DND-41 (cell line): ENCODE measurements around the gene FRMPD4.

ENCODE experiments used
- ATAC-seq: fragments of 200-7000 bp; cut with Tn5 transposase; 3 replicates; pipeline ENCODE4 v1.9.1; 2021; ENCODE audit warnings: low read depth; ENCODE audit not compliant: insufficient read depth
- DNase-seq: peaks from one replicate; pipeline ENCODE4 v3.0.0-alpha.2; 2020
- H2AFZ ChIP-seq: 2 replicates; pipeline ENCODE4 v1.6.0; 2012; ENCODE audit warnings: low read depth, low read length
- H3K27ac ChIP-seq: 2 replicates; pipeline ENCODE4 v1.5.1; 2012; ENCODE audit warnings: low read length, inconsistent platforms
- H3K27me3 ChIP-seq: fragments of 200-600 bp; sonication (generic); 2 replicates; pipeline ENCODE4 v1.6.0; 2012; ENCODE audit warnings: low read length, mild to moderate bottlenecking, inconsistent platforms; ENCODE audit not compliant: insufficient read depth, poor library complexity
- H3K36me3 ChIP-seq: 2 replicates; pipeline ENCODE4 v1.5.1; 2012; ENCODE audit warnings: low read length, inconsistent platforms; ENCODE audit not compliant: insufficient read depth
- H3K4me1 ChIP-seq: 2 replicates; pipeline ENCODE4 v1.5.1; 2012; ENCODE audit warnings: mild to moderate bottlenecking, low read length; ENCODE audit not compliant: insufficient read depth
- H3K4me2 ChIP-seq: 2 replicates; pipeline ENCODE4 v1.6.0; 2012; ENCODE audit warnings: mild to moderate bottlenecking, moderate library complexity, low read length, inconsistent platforms; ENCODE audit not compliant: insufficient read depth
- H3K4me3 ChIP-seq, 2 experiments: fragments of 200-600 bp in 1 of 2; shearing (Covaris generic) in 1 of 2; 2 replicates each; pipeline ENCODE4 v1.5.1; 2012 to 2016; ENCODE audit warnings: inconsistent platforms in 2 of 2, low read length in 2 of 2, mild to moderate bottlenecking in 2 of 2, low read depth in 1 of 2, moderate library complexity in 1 of 2
- H3K79me2 ChIP-seq: 2 replicates; pipeline ENCODE4 v1.6.0; 2012; ENCODE audit warnings: low read length, inconsistent platforms; ENCODE audit not compliant: insufficient read depth
- H3K9ac ChIP-seq: 2 replicates; pipeline ENCODE4 v1.6.0; 2012; ENCODE audit warnings: low read depth, mild to moderate bottlenecking, inconsistent platforms, low read length, moderate library complexity
- H3K9me3 ChIP-seq: 2 replicates; pipeline ENCODE4 v1.5.1; 2012; ENCODE audit warnings: low read length, moderate library complexity, mild to moderate bottlenecking, inconsistent platforms; ENCODE audit not compliant: insufficient read depth, severe bottlenecking
- H4K20me1 ChIP-seq: 2 replicates; pipeline ENCODE4 v1.6.0; 2012; ENCODE audit warnings: low read length; ENCODE audit not compliant: insufficient read depth
- EZH2 ChIP-seq: IDR thresholded peaks from 3 replicates; pipeline ENCODE4 v1.6.1; 2012; ENCODE audit warnings: borderline replicate concordance, low read depth, mild to moderate bottlenecking, moderate library complexity, low read length, inconsistent platforms; ENCODE audit not compliant: severe bottlenecking
- TF ChIP-seq, protein P1 (sequence below): IDR thresholded peaks from 2 replicates; pipeline ENCODE4 v1.5.1; 2012; ENCODE audit warnings: borderline replicate concordance, low read length, moderate library complexity, mild to moderate bottlenecking; ENCODE audit not compliant: poor library complexity, severe bottlenecking; ENCODE audit errors: extremely low read depth

The FRMPD4 gene

GRCh38 chrX:12411831-12412230, 273.6 kb downstream of the FRMPD4 start:
- Histone ChIP-seq H3K27me3 (no peaks in the 10 kb centered on the region), H3K4me1 (no peaks in the 10 kb centered on the region), H3K4me2 (no peak overlapping the region), H3K79me2 (no peaks in the 10 kb centered on the region), H3K9me3 (no peaks in the 10 kb centered on the region), H3K9ac (no peak overlapping the region), H3K4me3 (no peak overlapping the region), H4K20me1 (no peaks in the 10 kb centered on the region), H3K36me3 (no peaks in the 10 kb centered on the region), H2AFZ (no peak overlapping the region), H3K27ac (no peak overlapping the region)
- DNase-seq = no peak
- no peak for ATAC-seq
- no peak for TF ChIP-seq EZH2
- TF ChIP-seq, protein P1, sequence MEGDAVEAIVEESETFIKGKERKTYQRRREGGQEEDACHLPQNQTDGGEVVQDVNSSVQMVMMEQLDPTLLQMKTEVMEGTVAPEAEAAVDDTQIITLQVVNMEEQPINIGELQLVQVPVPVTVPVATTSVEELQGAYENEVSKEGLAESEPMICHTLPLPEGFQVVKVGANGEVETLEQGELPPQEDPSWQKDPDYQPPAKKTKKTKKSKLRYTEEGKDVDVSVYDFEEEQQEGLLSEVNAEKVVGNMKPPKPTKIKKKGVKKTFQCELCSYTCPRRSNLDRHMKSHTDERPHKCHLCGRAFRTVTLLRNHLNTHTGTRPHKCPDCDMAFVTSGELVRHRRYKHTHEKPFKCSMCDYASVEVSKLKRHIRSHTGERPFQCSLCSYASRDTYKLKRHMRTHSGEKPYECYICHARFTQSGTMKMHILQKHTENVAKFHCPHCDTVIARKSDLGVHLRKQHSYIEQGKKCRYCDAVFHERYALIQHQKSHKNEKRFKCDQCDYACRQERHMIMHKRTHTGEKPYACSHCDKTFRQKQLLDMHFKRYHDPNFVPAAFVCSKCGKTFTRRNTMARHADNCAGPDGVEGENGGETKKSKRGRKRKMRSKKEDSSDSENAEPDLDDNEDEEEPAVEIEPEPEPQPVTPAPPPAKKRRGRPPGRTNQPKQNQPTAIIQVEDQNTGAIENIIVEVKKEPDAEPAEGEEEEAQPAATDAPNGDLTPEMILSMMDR = no peak

- ATAC-seq (no peak), DNase-seq (no peak)
- no peak overlapping the region for H3K4me2 ChIP-seq
- H3K4me3 ChIP-seq = no peak overlapping the region
- H3K9me3 ChIP-seq = no peaks in the 10 kb centered on the region
- no peaks in the 10 kb centered on the region for H3K4me1 ChIP-seq
- H3K79me2 ChIP-seq = no peaks in the 10 kb centered on the region
- no peaks in the 10 kb centered on the region for H3K27me3 ChIP-seq
- no peak for TF ChIP-seq EZH2
- TF ChIP-seq, protein P1 = no peak
- H3K27ac ChIP-seq = no peak overlapping the region
- no peak overlapping the region for H3K9ac ChIP-seq
- H3K36me3 ChIP-seq = no peaks in the 10 kb centered on the region
- no peaks in the 10 kb centered on the region for H4K20me1 ChIP-seq
- no peak overlapping the region for H2AFZ ChIP-seq
These were observed 274.3 kb downstream of the FRMPD4 start for GRCh38 chrX:12412561-12412960.

GRCh38 chrX:12419591-12419990, 281.3 kb downstream of the FRMPD4 start:
- H3K27me3 ChIP-seq = no peaks in the 10 kb centered on the region
- no peak overlapping the region for H3K27ac ChIP-seq
- DNase-seq (no peak), ATAC-seq (no peak)
- H2AFZ ChIP-seq = no peak overlapping the region
- H3K36me3 ChIP-seq = no peaks in the 10 kb centered on the region
- no peak overlapping the region for H3K4me2 ChIP-seq
- H3K4me1 ChIP-seq = no peaks in the 10 kb centered on the region
- H3K4me3 ChIP-seq = no peak overlapping the region
- no peak overlapping the region for H3K9ac ChIP-seq
- H3K9me3 ChIP-seq = no peaks in the 10 kb centered on the region
- H4K20me1 ChIP-seq = no peaks in the 10 kb centered on the region
- no peak for TF ChIP-seq EZH2
- TF ChIP-seq, protein P1 = no peak
- H3K79me2 ChIP-seq = no peaks in the 10 kb centered on the region

DNA sequence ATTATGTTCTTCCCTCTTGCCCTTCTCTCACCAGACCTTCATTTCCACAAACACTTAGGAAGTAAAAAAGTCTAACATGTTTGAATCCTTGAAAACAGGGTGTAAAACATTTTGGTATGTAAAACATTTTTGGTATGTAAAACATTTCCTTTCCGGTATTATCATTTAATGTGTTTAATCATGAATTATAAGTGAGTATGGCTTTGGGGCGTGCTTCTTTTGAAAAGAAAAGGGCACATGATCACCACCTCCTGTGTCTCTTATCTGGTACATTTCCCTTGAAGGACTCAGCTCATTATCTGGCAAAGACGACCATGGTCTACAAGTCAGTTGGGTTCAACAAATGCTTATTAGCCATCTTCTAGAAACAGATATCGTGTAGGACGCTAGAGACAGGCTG, 283.6 kb downstream of the FRMPD4 start:
- TF ChIP-seq, protein P1 = no peak
- no peak for TF ChIP-seq EZH2
- no peak overlapping the region for H3K4me3 ChIP-seq
- no peak for ATAC-seq
- H3K9ac ChIP-seq = no peak overlapping the region
- no peaks in the 10 kb centered on the region for H3K36me3 ChIP-seq
- H3K79me2 ChIP-seq = no peaks in the 10 kb centered on the region
- DNase-seq = no peak
- H3K27ac ChIP-seq = no peak overlapping the region
- H3K9me3 ChIP-seq = no peaks in the 10 kb centered on the region
- H4K20me1 ChIP-seq = no peaks in the 10 kb centered on the region
- no peak overlapping the region for H2AFZ ChIP-seq
- H3K27me3 ChIP-seq = no peaks in the 10 kb centered on the region
- H3K4me2 ChIP-seq = no peak overlapping the region
- no peaks in the 10 kb centered on the region for H3K4me1 ChIP-seq
